ENCODE data around the gene SLC2A2. TPM values are rescaled to one million over a fixed set of nuclear protein-coding genes. Genes with fewer than 3 reads are reported as not detected.

SLC2A2 gene
- polyA plus RNA-seq, 1 donor (not counting 4 experiments of a cell fraction or from before 2014, with no cell fraction given), result not detected

GRCh38 chr3:170985304-170985703, 41.2 kb downstream of the SLC2A2 start:
- Histone ChIP-seq H4K20me1 (ENCODE audit: control insufficient read depth, extremely low read depth, insufficient read depth, low read length) (no peaks in the 10 kb centered on the region), H2AFZ (ENCODE audit: control insufficient read depth, low read length) (no peak overlapping the region), H3K9me3 (ENCODE audit: control insufficient read depth, low read depth, low read length) (no peaks in the 10 kb centered on the region), H3K79me2 (ENCODE audit: control insufficient read depth, insufficient read depth, low read length) (no peaks in the 10 kb centered on the region), H3K27me3 (ENCODE audit: control insufficient read depth, extremely low read depth, insufficient read depth, low read length) (no peaks in the 10 kb centered on the region), H3K4me3 (ENCODE audit: control insufficient read depth in 2 of 3, extremely low read depth in 1 of 3, insufficient read depth in 2 of 3, low read depth in 1 of 3, low read length in 3 of 3) (no peak overlapping the region), H3K27ac (ENCODE audit: control insufficient read depth, insufficient read depth, low read length) (no peak overlapping the region), H3K9me1 (ENCODE audit: control insufficient read depth, extremely low read depth, insufficient read depth, low read length) (no peaks in the 10 kb centered on the region), H3K4me2 (ENCODE audit: control insufficient read depth, extremely low read depth, insufficient read depth, low read depth, low read length) (no peak overlapping the region), H3K9ac (ENCODE audit: control insufficient read depth, extremely low read depth, insufficient read depth, low read length) (no peak overlapping the region), H3K4me1 (ENCODE audit: control insufficient read depth, extremely low read depth, insufficient read depth, low read length) (no peaks in the 10 kb centered on the region), H3K36me3 (ENCODE audit: control insufficient read depth in 2 of 2, extremely low read depth in 1 of 2, insufficient read depth in 2 of 2, low read length in 2 of 2) (no peaks in the 10 kb centered on the region)
- dilution Hi-C loops (cut with MboI; ENCODE audit: extremely low pct_ligation_motif_present, low sequenced_read_pairs), result no loop called here
- TF ChIP-seq CTCF (optimal IDR thresholded peaks at IDR 0.05 in 1 of 3, IDR thresholded peaks at IDR 0.05 in 1 of 3, conservative IDR thresholded peaks at IDR 0.05 in 1 of 3; ENCODE audit: extremely low read depth in 1 of 3, insufficient read depth in 2 of 3, low read length in 3 of 3) (no peak), EZH2 (IDR thresholded peaks at IDR 0.05; ENCODE audit: low read length) (no peak)
- FAIRE-seq, result no peak
- DNase-seq (ENCODE audit: low read depth, low spot score), result no peak

GRCh38 chr3:170982733-170983132, 43.8 kb downstream of the SLC2A2 start:
- Histone ChIP-seq H2AFZ (ENCODE audit: control insufficient read depth, low read length) (no peak overlapping the region), H4K20me1 (ENCODE audit: control insufficient read depth, extremely low read depth, insufficient read depth, low read length) (no peaks in the 10 kb centered on the region), H3K27me3 (ENCODE audit: control insufficient read depth, extremely low read depth, insufficient read depth, low read length) (no peaks in the 10 kb centered on the region), H3K4me3 (ENCODE audit: control insufficient read depth in 2 of 3, extremely low read depth in 1 of 3, insufficient read depth in 2 of 3, low read depth in 1 of 3, low read length in 3 of 3) (no peak overlapping the region), H3K36me3 (ENCODE audit: control insufficient read depth in 2 of 2, extremely low read depth in 1 of 2, insufficient read depth in 2 of 2, low read length in 2 of 2) (no peaks in the 10 kb centered on the region), H3K4me1 (ENCODE audit: control insufficient read depth, extremely low read depth, insufficient read depth, low read length) (no peaks in the 10 kb centered on the region), H3K79me2 (ENCODE audit: control insufficient read depth, insufficient read depth, low read length) (no peaks in the 10 kb centered on the region), H3K9me1 (ENCODE audit: control insufficient read depth, extremely low read depth, insufficient read depth, low read length) (no peaks in the 10 kb centered on the region), H3K9ac (ENCODE audit: control insufficient read depth, extremely low read depth, insufficient read depth, low read length) (no peak overlapping the region), H3K27ac (ENCODE audit: control insufficient read depth, insufficient read depth, low read length) (no peak overlapping the region), H3K4me2 (ENCODE audit: control insufficient read depth, extremely low read depth, insufficient read depth, low read depth, low read length) (no peak overlapping the region), H3K9me3 (ENCODE audit: control insufficient read depth, low read depth, low read length) (no peaks in the 10 kb centered on the region)
- FAIRE-seq, result no peak
- dilution Hi-C loops (cut with MboI; ENCODE audit: extremely low pct_ligation_motif_present, low sequenced_read_pairs), result no loop called here
- TF ChIP-seq EZH2 (IDR thresholded peaks at IDR 0.05; ENCODE audit: low read length), result no peak
- TF ChIP-seq CTCF (optimal IDR thresholded peaks at IDR 0.05 in 1 of 3, IDR thresholded peaks at IDR 0.05 in 1 of 3, conservative IDR thresholded peaks at IDR 0.05 in 1 of 3; ENCODE audit: extremely low read depth in 1 of 3, insufficient read depth in 2 of 3, low read length in 3 of 3), result no peak
- DNase-seq (ENCODE audit: low read depth, low spot score), result no peak

Data from keratinocyte (primary cell).